NCI-H524 (cell line): ENCODE results near the gene PCK2.
"Not testable (repeated sequence)": the region's sequence is repeated elsewhere in the genome, so short reads cannot be mapped to it uniquely, and the experiment has no call there.

Source experiments
- DNase-seq, 2 experiments: peaks; one replicate each; lab custom pipeline; 2025; lab: John Stamatoyannopoulos, UW

Gene PCK2

GRCh38 chr14:24093901-24094840 is at the start of gene PCK2:
TSS of gene PCK2 (plus strand) at chr14:24094311. CDS start at chr14:24094406, 95 bp downstream.
- DNase-seq, result peak; percentile 95 to 98

- not testable (repeated sequence) for DNase-seq
Observed at GRCh38 chr14:24049002-24049401, 45.1 kb upstream of the PCK2 start.

- DNase-seq, result not testable (repeated sequence)
Observed at GRCh38 chr14:24050753-24051152, 43.4 kb upstream of the PCK2 start.

- DNase-seq, result no peak
Observed at GRCh38 chr14:24051176-24051788, 42.8 kb upstream of the PCK2 start.

GRCh38 chr14:24051789-24052655 is 42.1 kb upstream of the PCK2 start, which contains the start of gene CARMIL3:
TSS of gene CARMIL3 (plus strand) at chr14:24052009. CDS start at chr14:24052154, 145 bp downstream.
- DNase-seq, result peak; percentile 69 to 91

- DNase-seq, result no peak
Observed at GRCh38 chr14:24052656-24053547, 41.2 kb upstream of the PCK2 start.

GRCh38 chr14:24053548-24054323 is 40.4 kb upstream of the PCK2 start:
- no peak for DNase-seq

GRCh38 chr14:24054324-24054641 is 39.8 kb upstream of the PCK2 start:
- no peak for DNase-seq

GRCh38 chr14:24054646-24055045 is 39.5 kb upstream of the PCK2 start:
- DNase-seq, result no peak

GRCh38 chr14:24055971-24056799 is 37.9 kb upstream of the PCK2 start:
- no peak for DNase-seq

GRCh38 chr14:24056800-24057184 is 37.3 kb upstream of the PCK2 start:
- DNase-seq, result no peak

GRCh38 chr14:24057271-24057670 is 36.8 kb upstream of the PCK2 start:
- peak in 1 of 2 experiments; percentile 34 for DNase-seq

GRCh38 chr14:24057867-24058259 is 36.2 kb upstream of the PCK2 start:
- DNase-seq, result no peak

GRCh38 chr14:24058260-24058950 is 35.7 kb upstream of the PCK2 start:
- peak; percentile 70 to 85 for DNase-seq

GRCh38 chr14:24058951-24059475 is 35.1 kb upstream of the PCK2 start:
- DNase-seq, result peak in 1 of 2 experiments; percentile 30

GRCh38 chr14:24059841-24060388 is 34.2 kb upstream of the PCK2 start:
- DNase-seq, result no peak

- no peak for DNase-seq
Observed at GRCh38 chr14:24060443-24060842, 33.7 kb upstream of the PCK2 start.
